Ishikawa (cell line): ENCODE measurements around the gene LRRC8E.

Experiments
- CEBPB ChIP-seq: IDR thresholded peaks from 2 replicates; pipeline ENCODE4 v1.6.1; 2012
- CREB1 ChIP-seq: IDR thresholded peaks from 2 replicates; pipeline ENCODE4 v1.6.1; 2012; ENCODE audit warnings: low read depth
- EGR1 ChIP-seq: IDR thresholded peaks from 2 replicates; pipeline ENCODE4 v1.6.1; 2012
- EP300 ChIP-seq: IDR thresholded peaks from 2 replicates; pipeline ENCODE4 v1.6.1; 2012; ENCODE audit warnings: borderline replicate concordance
- FOXM1 ChIP-seq: IDR thresholded peaks from 2 replicates; pipeline ENCODE4 v1.6.1; 2012; ENCODE audit warnings: low read depth, borderline replicate concordance
- MAX ChIP-seq: IDR thresholded peaks from 2 replicates; pipeline ENCODE4 v1.6.1; 2012
- NFIC ChIP-seq: IDR thresholded peaks from 2 replicates; pipeline ENCODE4 v1.6.1; 2012
- RAD21 ChIP-seq: IDR thresholded peaks from 2 replicates; pipeline ENCODE4 v1.6.1; 2012; ENCODE audit warnings: low read depth
- TAF1 ChIP-seq: IDR thresholded peaks from 2 replicates; pipeline ENCODE4 v1.6.1; 2012; ENCODE audit warnings: low read depth, mild to moderate bottlenecking
- TCF12 ChIP-seq: IDR thresholded peaks from 2 replicates; pipeline ENCODE4 v1.6.1; 2012; ENCODE audit warnings: low read depth
- TEAD4 ChIP-seq: IDR thresholded peaks from 2 replicates; pipeline ENCODE4 v1.6.1; 2012
- YY1 ChIP-seq: IDR thresholded peaks from 2 replicates; pipeline ENCODE4 v1.6.1; 2012; ENCODE audit warnings: low read depth
- ZBTB7A ChIP-seq: IDR thresholded peaks from 2 replicates; pipeline ENCODE4 v1.6.1; 2012; ENCODE audit warnings: low read depth
- TF ChIP-seq, protein P1 (sequence below): IDR thresholded peaks from 2 replicates; pipeline ENCODE4 v1.6.1; 2012
- TF ChIP-seq, protein P2 (sequence below): IDR thresholded peaks from 2 replicates; pipeline ENCODE4 v1.6.1; 2012; ENCODE audit warnings: low read depth, mild to moderate bottlenecking

The LRRC8E gene

GRCh38 chr19:7907122-7907521 lies 18.8 kb downstream of the LRRC8E start:
- TF ChIP-seq FOXM1 (no peak), RAD21 (no peak), TEAD4 (no peak), CREB1 (no peak), ZBTB7A (no peak), YY1 (no peak), TAF1 (no peak), CEBPB (no peak), EGR1 (no peak), EP300 (no peak), TCF12 (no peak), MAX (no peak), NFIC (no peak)
- TF ChIP-seq, protein P1, sequence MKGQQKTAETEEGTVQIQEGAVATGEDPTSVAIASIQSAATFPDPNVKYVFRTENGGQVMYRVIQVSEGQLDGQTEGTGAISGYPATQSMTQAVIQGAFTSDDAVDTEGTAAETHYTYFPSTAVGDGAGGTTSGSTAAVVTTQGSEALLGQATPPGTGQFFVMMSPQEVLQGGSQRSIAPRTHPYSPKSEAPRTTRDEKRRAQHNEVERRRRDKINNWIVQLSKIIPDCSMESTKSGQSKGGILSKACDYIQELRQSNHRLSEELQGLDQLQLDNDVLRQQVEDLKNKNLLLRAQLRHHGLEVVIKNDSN: no peak
- TF ChIP-seq, protein P2, sequence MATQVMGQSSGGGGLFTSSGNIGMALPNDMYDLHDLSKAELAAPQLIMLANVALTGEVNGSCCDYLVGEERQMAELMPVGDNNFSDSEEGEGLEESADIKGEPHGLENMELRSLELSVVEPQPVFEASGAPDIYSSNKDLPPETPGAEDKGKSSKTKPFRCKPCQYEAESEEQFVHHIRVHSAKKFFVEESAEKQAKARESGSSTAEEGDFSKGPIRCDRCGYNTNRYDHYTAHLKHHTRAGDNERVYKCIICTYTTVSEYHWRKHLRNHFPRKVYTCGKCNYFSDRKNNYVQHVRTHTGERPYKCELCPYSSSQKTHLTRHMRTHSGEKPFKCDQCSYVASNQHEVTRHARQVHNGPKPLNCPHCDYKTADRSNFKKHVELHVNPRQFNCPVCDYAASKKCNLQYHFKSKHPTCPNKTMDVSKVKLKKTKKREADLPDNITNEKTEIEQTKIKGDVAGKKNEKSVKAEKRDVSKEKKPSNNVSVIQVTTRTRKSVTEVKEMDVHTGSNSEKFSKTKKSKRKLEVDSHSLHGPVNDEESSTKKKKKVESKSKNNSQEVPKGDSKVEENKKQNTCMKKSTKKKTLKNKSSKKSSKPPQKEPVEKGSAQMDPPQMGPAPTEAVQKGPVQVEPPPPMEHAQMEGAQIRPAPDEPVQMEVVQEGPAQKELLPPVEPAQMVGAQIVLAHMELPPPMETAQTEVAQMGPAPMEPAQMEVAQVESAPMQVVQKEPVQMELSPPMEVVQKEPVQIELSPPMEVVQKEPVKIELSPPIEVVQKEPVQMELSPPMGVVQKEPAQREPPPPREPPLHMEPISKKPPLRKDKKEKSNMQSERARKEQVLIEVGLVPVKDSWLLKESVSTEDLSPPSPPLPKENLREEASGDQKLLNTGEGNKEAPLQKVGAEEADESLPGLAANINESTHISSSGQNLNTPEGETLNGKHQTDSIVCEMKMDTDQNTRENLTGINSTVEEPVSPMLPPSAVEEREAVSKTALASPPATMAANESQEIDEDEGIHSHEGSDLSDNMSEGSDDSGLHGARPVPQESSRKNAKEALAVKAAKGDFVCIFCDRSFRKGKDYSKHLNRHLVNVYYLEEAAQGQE: no peak

GRCh38 chr19:7907544-7907943 lies 19.2 kb downstream of the LRRC8E start:
- TF ChIP-seq RAD21 (no peak), FOXM1 (no peak), MAX (no peak), EP300 (no peak), ZBTB7A (no peak), TAF1 (no peak), TEAD4 (no peak)
- TF ChIP-seq, protein P2: no peak

GRCh38 chr19:7908078-7908699 lies 19.9 kb downstream of the LRRC8E start:
- TF ChIP-seq CEBPB: no peak
- no peak for TF ChIP-seq TCF12
- TF ChIP-seq YY1: no peak
- no peak for TF ChIP-seq TAF1
- no peak for TF ChIP-seq ZBTB7A
- TF ChIP-seq NFIC: no peak
- TF ChIP-seq TEAD4: no peak
- TF ChIP-seq, protein P2: no peak
- TF ChIP-seq, protein P1: no peak
- no peak for TF ChIP-seq EGR1
- TF ChIP-seq RAD21: no peak
- TF ChIP-seq FOXM1: no peak
- no peak for TF ChIP-seq MAX
- no peak for TF ChIP-seq EP300

DNA sequence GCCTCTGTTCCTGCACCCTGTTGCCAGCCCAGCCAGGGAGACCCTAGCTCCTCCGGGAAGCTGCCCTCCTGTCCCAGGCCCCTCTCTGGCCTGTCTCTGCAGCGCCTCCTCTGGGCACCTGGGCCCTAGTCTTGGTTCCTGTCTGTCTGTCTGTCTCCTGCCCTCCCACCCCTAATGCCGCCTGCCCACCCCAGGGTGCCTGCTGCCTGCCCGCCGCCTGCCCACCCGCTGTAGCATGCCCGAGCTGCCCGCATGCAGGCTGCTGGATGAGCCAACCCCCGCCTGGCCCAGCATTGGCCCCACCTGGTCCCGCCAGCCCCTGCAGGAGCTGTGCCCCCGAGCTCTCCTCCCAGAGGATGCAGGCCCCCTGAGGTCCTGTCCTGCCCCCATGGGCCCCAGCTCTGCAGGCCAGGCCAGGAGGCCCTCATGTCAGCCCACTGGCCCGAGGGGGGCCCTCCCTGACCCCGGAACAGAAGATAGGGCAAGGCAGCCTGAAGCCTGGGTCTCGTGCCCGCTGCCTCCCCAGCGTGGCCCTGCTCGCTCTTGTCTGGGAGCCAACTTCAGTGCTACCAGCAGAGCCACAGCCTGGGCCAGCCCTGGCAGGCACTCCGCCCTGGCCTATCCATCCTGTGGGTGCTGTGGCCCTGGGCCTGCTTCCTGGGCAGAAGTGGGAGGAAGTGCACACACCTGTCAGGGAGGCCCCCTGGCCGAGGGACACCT lies 20.6 kb downstream of the LRRC8E start:
- TF ChIP-seq RAD21 (no peak), TCF12 (no peak)
